CD14-positive monocyte (primary cell): ENCODE results near the gene ACTR5. TPM values are rescaled to one million over a fixed set of nuclear protein-coding genes. Genes with fewer than 3 reads are reported as not detected.

Source experiments
- DNase-seq, 3 donors: peaks; one replicate each; pipeline ENCODE4 v3.0.0-alpha.2; 2011 to 2022
- H2AFZ ChIP-seq: 2 replicates; pipeline ENCODE4 v1.6.0; 2012; ENCODE audit warnings: mild to moderate bottlenecking, low read depth, low read length, inconsistent platforms; ENCODE audit not compliant: insufficient read depth, poor library complexity, severe bottlenecking
- H3K27ac ChIP-seq, 2 donors: 1 replicate in 1 of 2; 2 replicates in 1 of 2; pipeline ENCODE4 v1.5.1; 2012 to 2013; ENCODE audit warnings: low read length in 2 of 2, control low read depth in 1 of 2, inconsistent platforms in 1 of 2, low read depth in 1 of 2, mild to moderate bottlenecking in 1 of 2
- H3K27me3 ChIP-seq, 2 donors: one replicate each; pipeline versions ENCODE4 v1.6.0 to v1.6.1; 2011 to 2013; ENCODE audit warnings: low read length in 2 of 2; ENCODE audit not compliant: control insufficient read depth in 2 of 2, insufficient read depth in 2 of 2
- H3K36me3 ChIP-seq, 2 donors: replicated peaks in 1 of 2; 1 replicate in 1 of 2; 2 replicates in 1 of 2; pipeline versions ENCODE4 v1.5.1 to v1.6.1; 2012 to 2013; ENCODE audit warnings: low read length in 2 of 2, control low read depth in 1 of 2, inconsistent platforms in 1 of 2, mild to moderate bottlenecking in 1 of 2; ENCODE audit not compliant: insufficient read depth in 2 of 2, control insufficient read depth in 1 of 2
- H3K4me1 ChIP-seq, 2 donors: 1 replicate in 1 of 2; 2 replicates in 1 of 2; pipeline versions ENCODE4 v1.5.1 to v1.6.1; 2012 to 2013; ENCODE audit warnings: low read length in 2 of 2, control low read depth in 1 of 2, inconsistent platforms in 1 of 2, mild to moderate bottlenecking in 1 of 2, moderate library complexity in 1 of 2; ENCODE audit not compliant: insufficient read depth in 2 of 2, control insufficient read depth in 1 of 2
- H3K4me2 ChIP-seq: replicated peaks from 2 replicates; pipeline ENCODE3; 2012; ENCODE audit warnings: low read length, moderate library complexity, mild to moderate bottlenecking; ENCODE audit not compliant: poor library complexity, severe bottlenecking; ENCODE audit errors: extremely low read depth
- H3K4me3 ChIP-seq, 3 experiments: fragments of 200-600 bp in 1 of 3; sonication (generic) in 1 of 3; replicated peaks in 1 of 3; 1 replicate in 2 of 3; 2 replicates in 1 of 3; pipeline ENCODE4 v1.5.1; 2011 to 2013; ENCODE audit warnings: low read length in 3 of 3, mild to moderate bottlenecking in 3 of 3, control low read depth in 2 of 3, low read depth in 2 of 3, inconsistent platforms in 1 of 3, moderate library complexity in 1 of 3
- H3K79me2 ChIP-seq: 2 replicates; pipeline ENCODE4 v1.6.0; 2012; ENCODE audit warnings: mild to moderate bottlenecking, control low read depth, inconsistent platforms, low read length, moderate library complexity; ENCODE audit not compliant: insufficient read depth
- H3K9ac ChIP-seq: 2 replicates; pipeline ENCODE4 v1.6.0; 2017; ENCODE audit warnings: low read length, mild to moderate bottlenecking; ENCODE audit not compliant: insufficient read depth, poor library complexity, severe bottlenecking
- H3K9me3 ChIP-seq, 2 donors: replicated peaks in 1 of 2; 1 replicate in 1 of 2; 2 replicates in 1 of 2; pipeline versions ENCODE4 v1.5.1 to v1.6.1; 2012 to 2013; ENCODE audit warnings: low read length in 2 of 2, control low read depth in 1 of 2; ENCODE audit not compliant: control insufficient read depth in 1 of 2, insufficient read depth in 1 of 2
- H4K20me1 ChIP-seq: 2 replicates; pipeline ENCODE4 v1.6.0; 2012; ENCODE audit warnings: mild to moderate bottlenecking, low read length, control low read depth, moderate library complexity; ENCODE audit not compliant: insufficient read depth
- H3K27ac Mint-ChIP-seq, 7 donors: one replicate each; pipeline ENCODE4 v1.8.0; 2020; ENCODE audit warnings: mild to moderate bottlenecking in 7 of 7, mixed read lengths in 7 of 7, moderate library complexity in 6 of 7, inconsistent platforms in 2 of 7
- H3K27me3 Mint-ChIP-seq, 3 donors: one replicate each; pipeline ENCODE4 v1.8.0; 2021 to 2022; ENCODE audit warnings: low read depth in 3 of 3, mild to moderate bottlenecking in 3 of 3, mixed read lengths in 3 of 3, moderate library complexity in 3 of 3, inconsistent platforms in 1 of 3
- H3K36me3 Mint-ChIP-seq, 2 donors: one replicate each; pipeline ENCODE4 v1.8.0; 2020; ENCODE audit warnings: mixed read lengths in 2 of 2, inconsistent platforms in 1 of 2, mild to moderate bottlenecking in 1 of 2
- H3K4me1 Mint-ChIP-seq: one replicate; pipeline ENCODE4 v1.8.0; 2020; ENCODE audit warnings: mild to moderate bottlenecking, mixed read lengths
- H3K4me3 Mint-ChIP-seq, 2 donors: one replicate each; pipeline ENCODE4 v1.8.0; 2020; ENCODE audit warnings: mild to moderate bottlenecking in 2 of 2, mixed read lengths in 2 of 2, moderate library complexity in 1 of 2
- H3K9me3 Mint-ChIP-seq, 7 donors: one replicate each; pipeline ENCODE4 v1.8.0; 2020 to 2022; ENCODE audit warnings: mixed read lengths in 7 of 7, mild to moderate bottlenecking in 6 of 7, moderate library complexity in 6 of 7, inconsistent platforms in 2 of 7
- WGBS: methylation state at CpG from one replicate; pipeline ENCODE4 v1.1.5; 2013; ENCODE audit warnings: missing lambda C conversion rate; ENCODE audit not compliant: insufficient coverage; 5-methylcytosine and 5-hydroxymethylcytosine counted together
- intact Hi-C, 2 donors: fragments of 100-400 bp; cut with micrococcal nuclease; formaldehyde crosslinking; loops; one replicate each; pipeline versions ENCODE4 v1.15.0 to v1.15.1; 2023
- polyA plus RNA-seq, 3 donors: library from polyadenylated mRNA; depleted of rRNA in 1 of 3; unstranded in 2 of 3; stranded (reverse) in 1 of 3; fragments of 300-500 nt in 2 of 3; fragments of >200 nt in 1 of 3; fragmentation: Illumina TruSeq in 2 of 3; gene quantifications; 1 replicate in 2 of 3; 2 replicates in 1 of 3; pipeline ENCODE4 v1.2.3, GENCODE V29; 2012 to 2021
- TF ChIP-seq, protein P1 (sequence below): fragments of 200-600 bp; IDR thresholded peaks from one replicate; pipeline ENCODE4 v1.8.0; 2022; ENCODE audit warnings: antibody characterized with exemption, mild to moderate bottlenecking

ACTR5 gene
- polyA plus RNA-seq, 3 donors: 6.6 to 15.6 (median 7.3) TPM

- Mint-ChIP-seq H3K4me1 (peaks cover 22% of the 10 kb centered on the region), H3K36me3 (peaks cover 0 to 5% of the 10 kb centered on the region in 2 donors), H3K4me3 (no peak overlapping the region), H3K27me3 (peaks cover 4 to 5% (median 5%) of the 10 kb centered on the region in 3 donors), H3K27ac (peak overlapping the region in 1 of 7 donors; percentile 71), H3K9me3 (peaks cover 4 to 12% (median 7%) of the 10 kb centered on the region in 7 donors)
- Histone ChIP-seq H3K27ac (no peak overlapping the region), H3K27me3 (no peaks in the 10 kb centered on the region), H3K36me3 (no peaks in the 10 kb centered on the region), H3K4me3 (no peak overlapping the region), H4K20me1 (no peaks in the 10 kb centered on the region), H3K9ac (no peak overlapping the region), H2AFZ (no peak overlapping the region), H3K4me1 (peaks cover 12 to 23% of the 10 kb centered on the region in 2 donors), H3K4me2 (no peak overlapping the region), H3K79me2 (no peaks in the 10 kb centered on the region), H3K9me3 (peaks cover 0 to 4% of the 10 kb centered on the region in 2 donors)
- DNase-seq: no peak
- intact Hi-C loops: no loop called here
- 83% methylated on average over 1 of the region's 3 CpGs for whole genome bisulfite sequencing
- TF ChIP-seq, protein P1, sequence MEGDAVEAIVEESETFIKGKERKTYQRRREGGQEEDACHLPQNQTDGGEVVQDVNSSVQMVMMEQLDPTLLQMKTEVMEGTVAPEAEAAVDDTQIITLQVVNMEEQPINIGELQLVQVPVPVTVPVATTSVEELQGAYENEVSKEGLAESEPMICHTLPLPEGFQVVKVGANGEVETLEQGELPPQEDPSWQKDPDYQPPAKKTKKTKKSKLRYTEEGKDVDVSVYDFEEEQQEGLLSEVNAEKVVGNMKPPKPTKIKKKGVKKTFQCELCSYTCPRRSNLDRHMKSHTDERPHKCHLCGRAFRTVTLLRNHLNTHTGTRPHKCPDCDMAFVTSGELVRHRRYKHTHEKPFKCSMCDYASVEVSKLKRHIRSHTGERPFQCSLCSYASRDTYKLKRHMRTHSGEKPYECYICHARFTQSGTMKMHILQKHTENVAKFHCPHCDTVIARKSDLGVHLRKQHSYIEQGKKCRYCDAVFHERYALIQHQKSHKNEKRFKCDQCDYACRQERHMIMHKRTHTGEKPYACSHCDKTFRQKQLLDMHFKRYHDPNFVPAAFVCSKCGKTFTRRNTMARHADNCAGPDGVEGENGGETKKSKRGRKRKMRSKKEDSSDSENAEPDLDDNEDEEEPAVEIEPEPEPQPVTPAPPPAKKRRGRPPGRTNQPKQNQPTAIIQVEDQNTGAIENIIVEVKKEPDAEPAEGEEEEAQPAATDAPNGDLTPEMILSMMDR: no peak
Observed at GRCh38 chr20:38798266-38798665, 50.0 kb downstream of the ACTR5 start.

- TF ChIP-seq, protein P1: no peak
- WGBS: 2% methylated on average over 4 of the region's 4 CpGs
- Mint-ChIP-seq H3K27me3 (peaks cover 2 to 5% (median 5%) of the 10 kb centered on the region in 3 donors), H3K4me1 (peaks cover 22% of the 10 kb centered on the region), H3K27ac (peak overlapping the region in 3 of 7 donors; percentile 68 to 77 (median 73)), H3K36me3 (peaks cover 0 to 5% of the 10 kb centered on the region in 2 donors), H3K4me3 (no peak overlapping the region), H3K9me3 (peaks cover 4 to 12% (median 7%) of the 10 kb centered on the region in 7 donors)
- H3K4me3 ChIP-seq: no peak overlapping the region
- no peaks in the 10 kb centered on the region for H3K79me2 ChIP-seq
- no peaks in the 10 kb centered on the region for H3K27me3 ChIP-seq
- intact Hi-C loops: no loop called here
- no peak overlapping the region for H3K9ac ChIP-seq
- H3K4me2 ChIP-seq: peak overlapping the region; percentile 3
- no peak overlapping the region for H3K27ac ChIP-seq
- H3K36me3 ChIP-seq: no peaks in the 10 kb centered on the region
- H3K4me1 ChIP-seq: peaks cover 12 to 23% of the 10 kb centered on the region in 2 donors
- no peaks in the 10 kb centered on the region for H4K20me1 ChIP-seq
- DNase-seq: peak; percentile 42 to 63 (median 49)
- no peak overlapping the region for H2AFZ ChIP-seq
- H3K9me3 ChIP-seq: peaks cover 0 to 4% of the 10 kb centered on the region in 2 donors
Observed at GRCh38 chr20:38799203-38799602, 50.9 kb downstream of the ACTR5 start.
